Erythroblast (primary cell): ENCODE results near the gene EPOP.
A peak's percentile ranks its signal among the peaks of the same experiment; 100 is the strongest.

Source experiments
- DNase-seq, 2 experiments: peaks; one replicate each; lab custom pipeline; 2025; lab: John Stamatoyannopoulos, UW
- GATA1 ChIP-seq: IDR thresholded peaks from 2 replicates; pipeline ENCODE4 v1.6.1; 2011; ENCODE audit warnings: low read depth, mild to moderate bottlenecking, control low read depth, low read length, moderate library complexity
- POLR2A ChIP-seq: IDR thresholded peaks from 2 replicates; pipeline ENCODE4 v1.6.1; 2011; ENCODE audit warnings: mild to moderate bottlenecking, low read length

Gene EPOP

GRCh38 chr17:38710604-38710962 is 35.8 kb upstream of the EPOP start:
- TF ChIP-seq POLR2A (no peak), GATA1 (no peak)

GRCh38 chr17:38709864-38710603 is 35.3 kb upstream of the EPOP start:
- DNase-seq: no peak
- TF ChIP-seq GATA1 (no peak), POLR2A (no peak)

More at GRCh38 chr17:38710604-38710962, 35.8 kb upstream of the EPOP start:
- no peak for DNase-seq

GRCh38 chr17:38709104-38709820 is 34.5 kb upstream of the EPOP start:
- no peak for DNase-seq
- no peak for TF ChIP-seq GATA1
- TF ChIP-seq POLR2A: no peak

- TF ChIP-seq POLR2A (no peak), GATA1 (no peak)
These were observed 33.1 kb upstream of the EPOP start for GRCh38 chr17:38707678-38708351.

GRCh38 chr17:38706505-38707216 is 31.9 kb upstream of the EPOP start:
- peak; percentile 25 to 32 for DNase-seq
- TF ChIP-seq GATA1 (no peak), POLR2A (no peak)

More at GRCh38 chr17:38707678-38708351, 33.1 kb upstream of the EPOP start:
- no peak for DNase-seq

- no peak for DNase-seq
- TF ChIP-seq POLR2A (no peak), GATA1 (no peak)
These were observed 31.2 kb upstream of the EPOP start for GRCh38 chr17:38705803-38706504.

- no peak for TF ChIP-seq GATA1
- no peak for TF ChIP-seq POLR2A
- peak; percentile 50 to 57 for DNase-seq
These were observed 30.7 kb upstream of the EPOP start for GRCh38 chr17:38705523-38705802.

- peak; percentile 83 to 90 for DNase-seq
- TF ChIP-seq POLR2A (peak; percentile 42), GATA1 (no peak)
These were observed 30.1 kb upstream of the EPOP start, which contains the start of gene MLLT6 for GRCh38 chr17:38704606-38705522. TSS of gene MLLT6 (plus strand) at chr17:38705273. CDS start at chr17:38705633, 360 bp downstream.

GRCh38 chr17:38703742-38704605 is 29.2 kb upstream of the EPOP start:
- DNase-seq: peak; percentile 67 to 72

GRCh38 chr17:38702916-38703741 is 28.4 kb upstream of the EPOP start:
- TF ChIP-seq GATA1: no peak
- DNase-seq: peak; percentile 70 to 75

More at GRCh38 chr17:38703742-38704605, 29.2 kb upstream of the EPOP start:
- TF ChIP-seq POLR2A (peak; percentile 40), GATA1 (no peak)
